CD14-positive monocyte (primary cell): Measurements from ENCODE around the gene GPR132. TPM values are rescaled to one million over a fixed set of nuclear protein-coding genes. Genes with fewer than 3 reads are reported as not detected.

Experiments
- DNase-seq, 3 donors: peaks; one replicate each; pipeline ENCODE4 v3.0.0-alpha.2; 2011 to 2022
- H2AFZ ChIP-seq: 2 replicates; pipeline ENCODE4 v1.6.0; 2012; ENCODE audit warnings: mild to moderate bottlenecking, low read depth, low read length, inconsistent platforms; ENCODE audit not compliant: insufficient read depth, poor library complexity, severe bottlenecking
- H3K27ac ChIP-seq, 2 donors: 1 replicate in 1 of 2; 2 replicates in 1 of 2; pipeline ENCODE4 v1.5.1; 2012 to 2013; ENCODE audit warnings: low read length in 2 of 2, control low read depth in 1 of 2, inconsistent platforms in 1 of 2, low read depth in 1 of 2, mild to moderate bottlenecking in 1 of 2
- H3K27me3 ChIP-seq, 2 donors: one replicate each; pipeline versions ENCODE4 v1.6.0 to v1.6.1; 2011 to 2013; ENCODE audit warnings: low read length in 2 of 2; ENCODE audit not compliant: control insufficient read depth in 2 of 2, insufficient read depth in 2 of 2
- H3K36me3 ChIP-seq, 2 donors: replicated peaks in 1 of 2; 1 replicate in 1 of 2; 2 replicates in 1 of 2; pipeline versions ENCODE4 v1.5.1 to v1.6.1; 2012 to 2013; ENCODE audit warnings: low read length in 2 of 2, control low read depth in 1 of 2, inconsistent platforms in 1 of 2, mild to moderate bottlenecking in 1 of 2; ENCODE audit not compliant: insufficient read depth in 2 of 2, control insufficient read depth in 1 of 2
- H3K4me1 ChIP-seq, 2 donors: 1 replicate in 1 of 2; 2 replicates in 1 of 2; pipeline versions ENCODE4 v1.5.1 to v1.6.1; 2012 to 2013; ENCODE audit warnings: low read length in 2 of 2, control low read depth in 1 of 2, inconsistent platforms in 1 of 2, mild to moderate bottlenecking in 1 of 2, moderate library complexity in 1 of 2; ENCODE audit not compliant: insufficient read depth in 2 of 2, control insufficient read depth in 1 of 2
- H3K4me2 ChIP-seq: replicated peaks from 2 replicates; pipeline ENCODE3; 2012; ENCODE audit warnings: low read length, moderate library complexity, mild to moderate bottlenecking; ENCODE audit not compliant: poor library complexity, severe bottlenecking; ENCODE audit errors: extremely low read depth
- H3K4me3 ChIP-seq, 3 experiments: fragments of 200-600 bp in 1 of 3; sonication (generic) in 1 of 3; replicated peaks in 1 of 3; 1 replicate in 2 of 3; 2 replicates in 1 of 3; pipeline ENCODE4 v1.5.1; 2011 to 2013; ENCODE audit warnings: low read length in 3 of 3, mild to moderate bottlenecking in 3 of 3, control low read depth in 2 of 3, low read depth in 2 of 3, inconsistent platforms in 1 of 3, moderate library complexity in 1 of 3
- H3K79me2 ChIP-seq: 2 replicates; pipeline ENCODE4 v1.6.0; 2012; ENCODE audit warnings: mild to moderate bottlenecking, control low read depth, inconsistent platforms, low read length, moderate library complexity; ENCODE audit not compliant: insufficient read depth
- H3K9ac ChIP-seq: 2 replicates; pipeline ENCODE4 v1.6.0; 2017; ENCODE audit warnings: low read length, mild to moderate bottlenecking; ENCODE audit not compliant: insufficient read depth, poor library complexity, severe bottlenecking
- H3K9me3 ChIP-seq, 2 donors: replicated peaks in 1 of 2; 1 replicate in 1 of 2; 2 replicates in 1 of 2; pipeline versions ENCODE4 v1.5.1 to v1.6.1; 2012 to 2013; ENCODE audit warnings: low read length in 2 of 2, control low read depth in 1 of 2; ENCODE audit not compliant: control insufficient read depth in 1 of 2, insufficient read depth in 1 of 2
- H4K20me1 ChIP-seq: 2 replicates; pipeline ENCODE4 v1.6.0; 2012; ENCODE audit warnings: mild to moderate bottlenecking, low read length, control low read depth, moderate library complexity; ENCODE audit not compliant: insufficient read depth
- H3K27ac Mint-ChIP-seq, 7 donors: one replicate each; pipeline ENCODE4 v1.8.0; 2020; ENCODE audit warnings: mild to moderate bottlenecking in 7 of 7, mixed read lengths in 7 of 7, moderate library complexity in 6 of 7, inconsistent platforms in 2 of 7
- H3K27me3 Mint-ChIP-seq, 3 donors: one replicate each; pipeline ENCODE4 v1.8.0; 2021 to 2022; ENCODE audit warnings: low read depth in 3 of 3, mild to moderate bottlenecking in 3 of 3, mixed read lengths in 3 of 3, moderate library complexity in 3 of 3, inconsistent platforms in 1 of 3
- H3K36me3 Mint-ChIP-seq, 2 donors: one replicate each; pipeline ENCODE4 v1.8.0; 2020; ENCODE audit warnings: mixed read lengths in 2 of 2, inconsistent platforms in 1 of 2, mild to moderate bottlenecking in 1 of 2
- H3K4me1 Mint-ChIP-seq: one replicate; pipeline ENCODE4 v1.8.0; 2020; ENCODE audit warnings: mild to moderate bottlenecking, mixed read lengths
- H3K4me3 Mint-ChIP-seq, 2 donors: one replicate each; pipeline ENCODE4 v1.8.0; 2020; ENCODE audit warnings: mild to moderate bottlenecking in 2 of 2, mixed read lengths in 2 of 2, moderate library complexity in 1 of 2
- H3K9me3 Mint-ChIP-seq, 7 donors: one replicate each; pipeline ENCODE4 v1.8.0; 2020 to 2022; ENCODE audit warnings: mixed read lengths in 7 of 7, mild to moderate bottlenecking in 6 of 7, moderate library complexity in 6 of 7, inconsistent platforms in 2 of 7
- WGBS: methylation state at CpG from one replicate; pipeline ENCODE4 v1.1.5; 2013; ENCODE audit warnings: missing lambda C conversion rate; ENCODE audit not compliant: insufficient coverage; 5-methylcytosine and 5-hydroxymethylcytosine counted together
- intact Hi-C, 2 donors: fragments of 100-400 bp; cut with micrococcal nuclease; formaldehyde crosslinking; loops; one replicate each; pipeline versions ENCODE4 v1.15.0 to v1.15.1; 2023
- polyA plus RNA-seq, 3 donors: library from polyadenylated mRNA; depleted of rRNA in 1 of 3; unstranded in 2 of 3; stranded (reverse) in 1 of 3; fragments of 300-500 nt in 2 of 3; fragments of >200 nt in 1 of 3; fragmentation: Illumina TruSeq in 2 of 3; gene quantifications; 1 replicate in 2 of 3; 2 replicates in 1 of 3; pipeline ENCODE4 v1.2.3, GENCODE V29; 2012 to 2021
- TF ChIP-seq, protein P1 (sequence below): fragments of 200-600 bp; IDR thresholded peaks from one replicate; pipeline ENCODE4 v1.8.0; 2022; ENCODE audit warnings: antibody characterized with exemption, mild to moderate bottlenecking

GPR132 gene
- polyA plus RNA-seq, 3 donors = 6.3 to 19.0 (median 13.0) TPM

DNA sequence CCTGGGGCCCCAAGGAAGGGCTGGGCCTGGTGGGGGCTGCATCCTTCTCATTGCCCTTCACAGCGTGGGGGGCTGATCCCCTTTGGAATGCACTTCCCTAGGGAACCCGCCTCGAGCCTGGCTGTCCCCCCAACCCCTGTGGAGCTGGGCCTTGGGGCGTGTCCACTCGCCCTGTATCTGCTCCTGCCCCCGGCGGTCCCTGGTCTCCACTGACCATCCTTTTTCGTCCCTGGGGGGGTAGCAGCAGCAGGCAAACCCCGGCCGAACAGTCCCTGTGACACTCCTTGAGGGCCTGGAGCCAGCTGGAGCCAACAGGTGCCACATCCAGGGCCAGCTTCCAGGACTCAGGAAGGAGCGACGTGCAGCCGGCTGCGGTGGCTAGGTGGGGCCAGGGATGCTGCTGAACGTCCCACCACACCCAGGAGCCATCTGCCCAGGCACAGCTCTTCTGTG, 9.4 kb upstream of the GPR132 start:
- Mint-ChIP-seq H3K27me3 (peaks cover 0 to 7% (median 6%) of the 10 kb centered on the region in 3 donors), H3K4me3 (no peak overlapping the region), H3K4me1 (peaks cover 51% of the 10 kb centered on the region), H3K36me3 (peaks cover 4 to 5% of the 10 kb centered on the region in 2 donors), H3K9me3 (peaks cover 0 to 3% (median 0%) of the 10 kb centered on the region in 7 donors), H3K27ac (peak overlapping the region in 2 of 7 donors; percentile 13 to 43)
- H3K9ac ChIP-seq = no peak overlapping the region
- H3K36me3 ChIP-seq = no peaks in the 10 kb centered on the region
- no peaks in the 10 kb centered on the region for H3K79me2 ChIP-seq
- TF ChIP-seq, protein P1, sequence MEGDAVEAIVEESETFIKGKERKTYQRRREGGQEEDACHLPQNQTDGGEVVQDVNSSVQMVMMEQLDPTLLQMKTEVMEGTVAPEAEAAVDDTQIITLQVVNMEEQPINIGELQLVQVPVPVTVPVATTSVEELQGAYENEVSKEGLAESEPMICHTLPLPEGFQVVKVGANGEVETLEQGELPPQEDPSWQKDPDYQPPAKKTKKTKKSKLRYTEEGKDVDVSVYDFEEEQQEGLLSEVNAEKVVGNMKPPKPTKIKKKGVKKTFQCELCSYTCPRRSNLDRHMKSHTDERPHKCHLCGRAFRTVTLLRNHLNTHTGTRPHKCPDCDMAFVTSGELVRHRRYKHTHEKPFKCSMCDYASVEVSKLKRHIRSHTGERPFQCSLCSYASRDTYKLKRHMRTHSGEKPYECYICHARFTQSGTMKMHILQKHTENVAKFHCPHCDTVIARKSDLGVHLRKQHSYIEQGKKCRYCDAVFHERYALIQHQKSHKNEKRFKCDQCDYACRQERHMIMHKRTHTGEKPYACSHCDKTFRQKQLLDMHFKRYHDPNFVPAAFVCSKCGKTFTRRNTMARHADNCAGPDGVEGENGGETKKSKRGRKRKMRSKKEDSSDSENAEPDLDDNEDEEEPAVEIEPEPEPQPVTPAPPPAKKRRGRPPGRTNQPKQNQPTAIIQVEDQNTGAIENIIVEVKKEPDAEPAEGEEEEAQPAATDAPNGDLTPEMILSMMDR = no peak
- intact Hi-C loops = loop anchor here in 1 of 2 donors (5.0 kb wide), 1 partner anchor 408 kb away; no protein-coding TSS in a partner anchor
- H3K27me3 ChIP-seq = no peaks in the 10 kb centered on the region
- H2AFZ ChIP-seq = no peak overlapping the region
- 64% methylated on average over 14 of the region's 15 CpGs for WGBS
- H4K20me1 ChIP-seq = no peaks in the 10 kb centered on the region
- H3K27ac ChIP-seq = no peak overlapping the region
- H3K9me3 ChIP-seq = no peaks in the 10 kb centered on the region
- DNase-seq = no peak
- H3K4me3 ChIP-seq = peak overlapping the region in 1 of 3 experiments; percentile 13
- peaks cover 48 to 54% of the 10 kb centered on the region in 2 donors for H3K4me1 ChIP-seq
- peak overlapping the region; percentile 24 for H3K4me2 ChIP-seq

DNA sequence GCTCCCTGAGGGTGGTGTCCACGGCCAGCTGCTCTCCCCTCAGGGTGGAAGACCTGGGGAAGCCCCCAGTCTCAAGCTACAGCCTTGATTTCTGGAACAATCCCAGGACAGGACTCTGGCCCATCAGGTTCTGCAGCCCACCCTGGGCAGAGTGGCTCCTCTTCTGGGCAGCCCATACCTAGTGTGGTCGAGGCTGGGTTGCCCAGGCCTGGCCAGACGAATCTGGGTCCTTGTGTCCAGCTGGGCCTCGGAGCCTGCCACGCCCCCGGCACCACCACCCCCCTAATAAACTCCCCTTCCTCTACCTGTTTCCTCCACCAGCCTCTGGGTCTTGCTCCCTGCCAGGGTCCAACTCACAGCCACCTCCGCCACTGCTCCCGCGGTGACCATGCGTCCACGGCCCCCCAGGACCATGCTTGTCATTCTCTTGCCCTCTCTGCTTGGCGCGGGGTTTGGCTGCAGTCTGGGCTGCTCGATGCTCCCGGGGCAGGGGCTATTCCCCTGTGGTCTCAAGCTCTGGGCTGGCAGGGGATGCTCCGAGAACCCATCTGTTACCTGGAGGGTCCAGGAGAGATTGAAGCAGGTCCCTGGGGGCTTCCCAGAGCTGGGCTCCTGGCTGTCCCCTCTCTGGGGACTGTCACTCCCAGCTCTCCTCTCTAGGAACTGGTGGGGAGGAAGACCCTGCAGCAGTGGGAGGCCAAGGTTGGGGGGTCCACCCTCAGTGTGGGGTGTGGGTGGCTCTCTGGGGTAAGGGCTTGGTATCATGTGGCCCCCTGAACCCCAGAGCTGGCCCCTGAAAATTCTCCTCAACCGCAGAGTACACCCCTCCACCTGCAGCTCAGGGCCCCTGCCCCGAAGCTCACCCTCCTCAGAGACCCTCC, 8.7 kb upstream of the GPR132 start:
- H3K36me3 ChIP-seq = no peaks in the 10 kb centered on the region
- H3K27me3 ChIP-seq = no peaks in the 10 kb centered on the region
- Mint-ChIP-seq H3K36me3 (peaks cover 4 to 5% of the 10 kb centered on the region in 2 donors), H3K27ac (peak overlapping the region in 1 of 7 donors; percentile 82), H3K4me3 (no peak overlapping the region), H3K9me3 (peaks cover 0 to 2% (median 0%) of the 10 kb centered on the region in 7 donors), H3K27me3 (peaks cover 0 to 9% (median 6%) of the 10 kb centered on the region in 3 donors), H3K4me1 (peaks cover 58% of the 10 kb centered on the region)
- H3K27ac ChIP-seq = no peak overlapping the region
- no peak overlapping the region for H3K4me2 ChIP-seq
- H3K79me2 ChIP-seq = no peaks in the 10 kb centered on the region
- H3K9ac ChIP-seq = no peak overlapping the region
- DNase-seq = no peak
- H3K4me3 ChIP-seq = no peak overlapping the region
- TF ChIP-seq, protein P1 = no peak
- peaks cover 54 to 61% of the 10 kb centered on the region in 2 donors for H3K4me1 ChIP-seq
- H3K9me3 ChIP-seq = no peaks in the 10 kb centered on the region
- intact Hi-C loops = loop anchor here in 1 of 2 donors (5.0 kb wide), 1 partner anchor 408 kb away; no protein-coding TSS in a partner anchor
- no peak overlapping the region for H2AFZ ChIP-seq
- H4K20me1 ChIP-seq = no peaks in the 10 kb centered on the region
- WGBS = 94% methylated on average over 18 of the region's 18 CpGs
